Skin epidermis (tissue), 12 donors: Measurements from ENCODE around the gene CROCC2.

Experiments
- H3K27ac ChIP-seq, 21 experiments: fragments of 200-600 bp; sonication (generic) in 11 of 21; one replicate each; pipeline ENCODE4 v1.5.0; 2020; ENCODE audit warnings: mild to moderate bottlenecking in 3 of 21, inconsistent platforms in 2 of 21, moderate library complexity in 2 of 21
- H3K4me3 ChIP-seq, 7 experiments: fragments of 200-600 bp; sonication (generic) in 2 of 7; one replicate each; pipeline ENCODE4 v1.5.0; 2020; ENCODE audit warnings: inconsistent platforms in 2 of 7, mild to moderate bottlenecking in 2 of 7, moderate library complexity in 1 of 7

CROCC2 gene

GRCh38 chr2:240989451-240990265 lies 83.5 kb downstream of the CROCC2 start:
- Histone ChIP-seq H3K27ac (peak overlapping the region in 8 of 21 experiments; percentile 13 to 84 (median 64)), H3K4me3 (no peak overlapping the region)

DNA sequence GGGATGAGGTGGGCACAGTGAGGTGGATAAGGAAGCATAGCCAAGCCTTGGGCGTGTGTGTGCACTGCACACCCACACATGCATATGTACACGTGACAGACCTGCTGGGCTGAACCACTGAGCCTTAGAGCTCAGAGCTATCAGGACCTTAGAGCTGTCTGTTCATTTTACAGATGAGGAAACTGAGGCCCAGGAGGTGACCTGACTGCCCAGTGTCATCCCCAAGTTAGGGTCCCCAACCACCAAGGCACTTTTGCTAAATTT lies 84.1 kb downstream of the CROCC2 start:
- peak overlapping the region in 6 of 21 experiments; percentile 13 to 83 (median 74) for H3K27ac ChIP-seq

GRCh38 chr2:240990726-240991377 lies 84.7 kb downstream of the CROCC2 start:
- Histone ChIP-seq H3K4me3 (no peak overlapping the region), H3K27ac (peak overlapping the region in 17 of 21 experiments; percentile 33 to 89 (median 72))

More for the DNA sequence above, 84.1 kb downstream of the CROCC2 start:
- H3K4me3 ChIP-seq, result no peak overlapping the region

GRCh38 chr2:240991378-240992263 lies 85.5 kb downstream of the CROCC2 start:
- Histone ChIP-seq H3K27ac (peak overlapping the region in 17 of 21 experiments; percentile 46 to 89 (median 73)), H3K4me3 (no peak overlapping the region)

DNA sequence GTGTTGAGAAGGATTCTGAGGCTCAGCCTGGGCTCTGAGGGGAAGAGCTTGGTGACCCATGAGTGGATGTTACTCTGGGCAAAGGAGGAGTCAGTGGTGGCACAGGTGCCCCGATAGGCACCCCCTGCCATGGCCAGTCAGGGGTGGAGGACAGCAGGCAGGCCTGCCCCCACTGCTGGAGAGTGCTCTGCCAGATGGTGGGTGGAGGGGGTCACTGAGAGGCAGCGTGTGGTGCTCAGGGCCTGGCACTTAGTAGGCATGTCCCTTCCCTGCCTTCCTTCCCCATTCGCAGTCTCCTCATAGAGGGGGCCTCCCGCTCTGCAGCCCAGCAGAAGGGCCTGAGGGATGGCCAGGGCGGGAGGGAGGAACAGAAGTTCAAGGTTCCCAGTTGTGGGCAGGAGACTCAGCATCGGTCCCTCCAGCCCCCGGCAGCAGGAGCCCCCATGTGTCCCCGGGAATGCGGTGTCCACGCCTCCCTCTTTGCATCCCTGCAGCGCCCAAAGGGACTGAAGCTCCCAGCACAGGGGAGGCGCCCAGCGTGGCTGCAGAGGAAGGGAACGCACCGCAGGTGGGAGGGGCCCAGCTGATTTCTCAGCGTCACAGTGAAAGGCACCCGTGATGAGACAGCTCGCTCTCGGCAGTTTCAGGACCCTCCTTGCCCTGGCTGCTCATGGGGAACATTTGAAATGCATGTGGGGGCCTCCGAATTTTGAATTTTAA lies 86.6 kb downstream of the CROCC2 start:
- peak overlapping the region in 12 of 21 experiments; percentile 14 to 77 (median 61) for H3K27ac ChIP-seq
- no peak overlapping the region for H3K4me3 ChIP-seq

- H3K4me3 ChIP-seq, result no peak overlapping the region
- peak overlapping the region in 7 of 21 experiments; percentile 8 to 73 (median 39) for H3K27ac ChIP-seq
Measured at GRCh38 chr2:240993446-240994170, 87.5 kb downstream of the CROCC2 start.

- Histone ChIP-seq H3K27ac (peak overlapping the region in 6 of 21 experiments; percentile 34 to 73 (median 46)), H3K4me3 (no peak overlapping the region)
Measured at GRCh38 chr2:240994171-240994896, 88.2 kb downstream of the CROCC2 start.

GRCh38 chr2:240995041-240996021 lies 89.2 kb downstream of the CROCC2 start:
- no peak overlapping the region for H3K4me3 ChIP-seq
- peak overlapping the region in 5 of 21 experiments; percentile 14 to 71 (median 44) for H3K27ac ChIP-seq

DNA sequence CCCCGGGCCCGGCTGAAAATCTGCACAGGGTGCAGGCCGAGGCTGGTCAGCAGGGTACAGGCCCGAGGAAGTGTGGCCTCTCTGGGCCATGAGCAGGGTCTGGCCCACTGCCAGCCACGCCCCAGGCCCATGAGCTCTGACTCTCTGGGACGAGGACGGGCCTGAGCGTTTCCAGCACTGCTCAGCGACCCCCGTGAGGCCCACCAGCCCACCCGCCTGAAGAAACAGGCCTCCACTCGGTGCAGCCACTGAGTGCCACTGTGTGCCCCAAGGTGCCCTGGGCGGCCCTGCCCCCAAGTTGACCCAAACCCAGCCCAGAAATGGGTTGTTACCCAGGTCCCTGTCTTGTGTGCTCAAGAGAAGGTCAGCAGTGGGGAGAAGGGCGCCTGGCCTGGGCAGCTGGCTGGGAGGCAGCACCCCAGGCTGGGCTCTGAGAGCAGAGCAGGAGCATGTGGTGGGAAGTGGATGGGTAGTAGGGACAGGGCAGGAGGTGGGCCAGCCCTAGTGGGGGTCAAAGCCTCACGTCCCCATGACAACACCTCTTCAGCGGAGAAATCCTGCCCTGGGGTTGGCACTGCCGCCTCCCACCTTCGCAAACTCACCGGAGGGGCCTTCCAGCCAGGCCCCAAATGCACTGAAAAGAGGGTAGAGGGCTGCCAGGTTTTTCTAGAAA lies 90.2 kb downstream of the CROCC2 start:
- Histone ChIP-seq H3K27ac (peak overlapping the region in 6 of 21 experiments; percentile 7 to 93 (median 50)), H3K4me3 (no peak overlapping the region)

DNA sequence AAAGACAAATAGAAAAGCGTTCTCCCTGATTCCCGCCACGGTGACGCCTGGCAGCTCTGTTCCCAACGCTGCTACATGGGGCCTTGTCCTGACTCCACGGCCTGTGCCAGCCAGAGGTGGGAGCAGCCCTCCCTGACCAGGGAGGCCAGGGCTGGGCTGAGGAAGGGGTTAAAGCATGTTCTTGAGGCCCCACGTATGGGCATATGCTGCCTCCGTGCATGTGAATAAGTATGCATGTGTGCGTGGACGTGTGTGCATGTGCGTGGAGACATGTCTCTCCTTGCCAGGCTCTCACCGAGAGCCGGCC lies 90.7 kb downstream of the CROCC2 start:
- H3K27ac ChIP-seq, result peak overlapping the region in 5 of 21 experiments; percentile 18 to 93 (median 54)
- H3K4me3 ChIP-seq, result no peak overlapping the region

GRCh38 chr2:240997141-240997855 lies 91.2 kb downstream of the CROCC2 start:
- peak overlapping the region in 13 of 21 experiments; percentile 30 to 93 (median 83) for H3K27ac ChIP-seq

GRCh38 chr2:240997856-240998705 lies 91.9 kb downstream of the CROCC2 start, which contains the start of gene SNED1:
SNED1 (plus strand) TSS chr2:240998618; CDS start chr2:240998838, 220 bp downstream.
- Histone ChIP-seq H3K4me3 (peak within 1 kb of the TSS; percentile 33 to 54 (median 47)), H3K27ac (peak within 1 kb of the TSS in 17 of 21 experiments; percentile 34 to 93 (median 83))

More at GRCh38 chr2:240997141-240997855, 91.2 kb downstream of the CROCC2 start:
- peak overlapping the region in 2 of 7 experiments; percentile 49 to 54 for H3K4me3 ChIP-seq

GRCh38 chr2:240998706-240998994 lies 92.5 kb downstream of the CROCC2 start:
- H3K27ac ChIP-seq, result peak overlapping the region in 14 of 21 experiments; percentile 49 to 93 (median 84)
- peak overlapping the region; percentile 20 to 54 (median 46) for H3K4me3 ChIP-seq

DNA sequence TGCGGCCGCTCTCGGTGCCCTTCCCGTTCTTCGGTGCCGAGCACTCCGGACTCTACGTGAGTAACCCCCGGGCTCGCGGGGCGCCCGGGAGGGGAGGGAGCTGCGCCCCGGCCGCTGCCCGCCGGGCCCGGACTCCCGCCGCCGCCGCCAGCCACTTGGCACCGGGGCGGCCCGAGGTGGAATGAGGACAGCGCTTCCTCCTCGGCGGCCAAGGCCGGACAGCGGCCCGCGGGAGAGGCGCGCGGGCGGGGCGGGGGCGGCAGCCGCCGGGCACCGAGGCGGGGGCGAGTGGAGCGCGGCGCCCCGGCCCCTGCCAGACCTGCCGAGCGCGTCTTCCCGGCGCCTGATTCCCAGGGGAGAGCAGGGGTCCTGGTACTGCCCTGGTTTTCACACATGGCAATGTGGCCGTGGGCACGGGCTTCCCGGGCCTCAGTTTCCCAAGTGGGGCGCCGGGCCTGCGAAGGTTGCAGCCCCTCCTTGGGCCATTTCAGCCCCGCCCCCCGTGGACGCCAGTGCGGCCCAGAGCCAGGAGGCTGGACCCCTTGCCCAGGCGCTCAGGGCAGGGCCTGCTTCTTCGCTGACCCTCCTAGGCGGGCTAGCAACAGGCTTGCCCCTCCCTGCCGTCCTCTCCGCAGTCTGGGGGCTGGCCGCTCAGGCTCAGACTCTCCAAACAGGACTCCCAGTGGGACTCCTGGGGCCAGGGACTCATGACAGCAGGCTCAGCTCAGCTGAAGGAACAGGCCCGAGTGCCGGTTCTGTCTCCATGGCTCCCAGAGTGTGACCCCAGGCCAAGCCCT lies 93.1 kb downstream of the CROCC2 start:
- H3K4me3 ChIP-seq, result peak overlapping the region; percentile 20 to 54 (median 46)
- H3K27ac ChIP-seq, result peak overlapping the region in 15 of 21 experiments; percentile 49 to 93 (median 84)
